ENCODE measurements around the gene SLC66A2.

SLC66A2 gene

GRCh38 chr18:79944126-79944731 is 7.2 kb downstream of the SLC66A2 start:
- DNase-seq (ENCODE audit: low read depth), result no peak
- TF ChIP-seq CTCF (conservative IDR thresholded peaks at IDR 0.05; ENCODE audit: low read length), result no peak
- H3K4me3 ChIP-seq (ENCODE audit: low read length), result no peak overlapping the region

GRCh38 chr18:79943608-79944125 is 7.8 kb downstream of the SLC66A2 start:
- no peak for TF ChIP-seq CTCF (conservative IDR thresholded peaks at IDR 0.05; ENCODE audit: low read length)
- no peak for DNase-seq (ENCODE audit: low read depth)
- H3K4me3 ChIP-seq (ENCODE audit: low read length), result no peak overlapping the region

GRCh38 chr18:79942786-79943607 is 8.5 kb downstream of the SLC66A2 start:
- no peak for DNase-seq (ENCODE audit: low read depth)
- TF ChIP-seq CTCF (conservative IDR thresholded peaks at IDR 0.05; ENCODE audit: low read length), result no peak
- H3K4me3 ChIP-seq (ENCODE audit: low read length), result no peak overlapping the region

- TF ChIP-seq CTCF (conservative IDR thresholded peaks at IDR 0.05; ENCODE audit: low read length), result no peak
- H3K4me3 ChIP-seq (ENCODE audit: low read length), result no peak overlapping the region
- no peak for DNase-seq (ENCODE audit: low read depth)
Observed at GRCh38 chr18:79942211-79942610, 9.2 kb downstream of the SLC66A2 start.

GRCh38 chr18:79941473-79942119 is 9.9 kb downstream of the SLC66A2 start:
- no peak for TF ChIP-seq CTCF (conservative IDR thresholded peaks at IDR 0.05; ENCODE audit: low read length)
- H3K4me3 ChIP-seq (ENCODE audit: low read length), result no peak overlapping the region
- no peak for DNase-seq (ENCODE audit: low read depth)

- H3K4me3 ChIP-seq (ENCODE audit: low read length), result no peak overlapping the region
- TF ChIP-seq CTCF (conservative IDR thresholded peaks at IDR 0.05; ENCODE audit: low read length), result no peak
- DNase-seq (ENCODE audit: low read depth), result no peak
Observed at GRCh38 chr18:79940814-79941472, 10.5 kb downstream of the SLC66A2 start.

Measured in AG10803 (cell line).